ENCODE results near the gene LURAP1L. TPM values are rescaled to one million over a fixed set of nuclear protein-coding genes. Genes with fewer than 3 reads are reported as not detected.
A peak's percentile ranks its signal among the peaks of the same experiment; 100 is the strongest.

The LURAP1L gene
- total and polyA plus RNA-seq, 2 of the 4 experiments (the other 2 are of a cell fraction) = 6.1 to 10.6 TPM

DNA sequence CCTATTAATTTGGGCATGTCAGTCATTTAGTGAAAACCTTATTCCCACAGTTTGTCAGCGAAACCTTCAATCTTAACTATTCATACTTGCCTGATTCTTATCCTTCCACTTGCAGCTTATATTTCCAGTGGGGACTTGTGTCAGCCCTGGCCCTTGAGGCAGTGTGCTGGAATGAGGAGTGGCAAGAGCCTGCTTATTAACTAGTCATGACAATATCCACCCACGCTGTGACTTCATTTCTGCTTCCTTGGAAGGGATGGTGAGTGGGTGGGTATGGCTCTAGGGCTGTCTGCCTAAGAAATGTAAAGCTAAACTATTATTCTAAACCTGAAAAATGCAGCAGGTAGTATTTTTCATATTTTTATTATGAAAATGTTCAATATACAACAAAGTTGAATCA lies 34.0 kb upstream of the LURAP1L start:
- BruUV-seq (replicated peaks) = no TSS peak
- H3K23ac ChIP-seq (ENCODE audit: low read depth, low read length) = no peak overlapping the region
- no peaks in the 10 kb centered on the region for H3K79me1 ChIP-seq (ENCODE audit: low read depth in 1 of 2, low read length in 2 of 2)
- H3K4ac ChIP-seq (ENCODE audit: low read depth, low read length) = no peak overlapping the region
- H4K20me1 ChIP-seq (ENCODE audit: insufficient read depth, low read length) = no peaks in the 10 kb centered on the region
- peak overlapping the region; percentile 49 for H2AFZ ChIP-seq (replicated peaks; ENCODE audit: low read length, poor library complexity)
- no CpG with 5 or more reads among the region's 2 CpGs for WGBS, 2 experiments (ENCODE audit: extremely low coverage in 2 of 2, insufficient read length in 1 of 2)
- H3K4me2 ChIP-seq (ENCODE audit: low read depth, low read length) = no peak overlapping the region
- no peak overlapping the region for H2AK9ac ChIP-seq (replicated peaks; ENCODE audit: low read depth, low read length, poor library complexity)
- no peak overlapping the region for H3K56ac ChIP-seq (ENCODE audit: extremely low read depth, insufficient read depth, low read length)
- H2BK5ac ChIP-seq (ENCODE audit: low read depth, low read length, poor library complexity, severe bottlenecking) = no peak overlapping the region
- H3K36me3 ChIP-seq (ENCODE audit: control insufficient read depth, insufficient read depth, low read length) = no peaks in the 10 kb centered on the region
- DNase-seq = peak; percentile 69
- TF ChIP-seq NFE2L2 (IDR thresholded peaks at IDR 0.05; ENCODE audit: low read depth, low read length) (no peak), BHLHE40 (IDR thresholded peaks at IDR 0.05; ENCODE audit: low read depth, low read length) (no peak), SMC3 (IDR thresholded peaks at IDR 0.05; ENCODE audit: low read depth, low read length) (no peak), CEBPB (IDR thresholded peaks at IDR 0.05; ENCODE audit: low read depth, low read length) (no peak), RAD21 (IDR thresholded peaks at IDR 0.05; ENCODE audit: low read length) (no peak), RCOR1 (IDR thresholded peaks at IDR 0.05; ENCODE audit: insufficient replicate concordance, low read length) (no peak), MXI1 (IDR thresholded peaks at IDR 0.05; ENCODE audit: borderline replicate concordance, low read depth, low read length) (no peak), POLR2A (IDR thresholded peaks at IDR 0.05; ENCODE audit: low read depth, low read length) (no peak), CHD1 (IDR thresholded peaks at IDR 0.05; ENCODE audit: low read depth, low read length) (no peak), FOS (IDR thresholded peaks at IDR 0.05; ENCODE audit: low read depth, low read length) (no peak)
- TF ChIP-seq, protein P1, sequence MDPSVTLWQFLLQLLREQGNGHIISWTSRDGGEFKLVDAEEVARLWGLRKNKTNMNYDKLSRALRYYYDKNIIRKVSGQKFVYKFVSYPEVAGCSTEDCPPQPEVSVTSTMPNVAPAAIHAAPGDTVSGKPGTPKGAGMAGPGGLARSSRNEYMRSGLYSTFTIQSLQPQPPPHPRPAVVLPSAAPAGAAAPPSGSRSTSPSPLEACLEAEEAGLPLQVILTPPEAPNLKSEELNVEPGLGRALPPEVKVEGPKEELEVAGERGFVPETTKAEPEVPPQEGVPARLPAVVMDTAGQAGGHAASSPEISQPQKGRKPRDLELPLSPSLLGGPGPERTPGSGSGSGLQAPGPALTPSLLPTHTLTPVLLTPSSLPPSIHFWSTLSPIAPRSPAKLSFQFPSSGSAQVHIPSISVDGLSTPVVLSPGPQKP (IDR thresholded peaks at IDR 0.05; ENCODE audit: borderline replicate concordance, low read depth, low read length) = no peak
- TF ChIP-seq, protein P2, sequence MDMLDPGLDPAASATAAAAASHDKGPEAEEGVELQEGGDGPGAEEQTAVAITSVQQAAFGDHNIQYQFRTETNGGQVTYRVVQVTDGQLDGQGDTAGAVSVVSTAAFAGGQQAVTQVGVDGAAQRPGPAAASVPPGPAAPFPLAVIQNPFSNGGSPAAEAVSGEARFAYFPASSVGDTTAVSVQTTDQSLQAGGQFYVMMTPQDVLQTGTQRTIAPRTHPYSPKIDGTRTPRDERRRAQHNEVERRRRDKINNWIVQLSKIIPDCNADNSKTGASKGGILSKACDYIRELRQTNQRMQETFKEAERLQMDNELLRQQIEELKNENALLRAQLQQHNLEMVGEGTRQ (IDR thresholded peaks at IDR 0.05; ENCODE audit: low read depth, low read length) = no peak
- TF ChIP-seq, protein P3, sequence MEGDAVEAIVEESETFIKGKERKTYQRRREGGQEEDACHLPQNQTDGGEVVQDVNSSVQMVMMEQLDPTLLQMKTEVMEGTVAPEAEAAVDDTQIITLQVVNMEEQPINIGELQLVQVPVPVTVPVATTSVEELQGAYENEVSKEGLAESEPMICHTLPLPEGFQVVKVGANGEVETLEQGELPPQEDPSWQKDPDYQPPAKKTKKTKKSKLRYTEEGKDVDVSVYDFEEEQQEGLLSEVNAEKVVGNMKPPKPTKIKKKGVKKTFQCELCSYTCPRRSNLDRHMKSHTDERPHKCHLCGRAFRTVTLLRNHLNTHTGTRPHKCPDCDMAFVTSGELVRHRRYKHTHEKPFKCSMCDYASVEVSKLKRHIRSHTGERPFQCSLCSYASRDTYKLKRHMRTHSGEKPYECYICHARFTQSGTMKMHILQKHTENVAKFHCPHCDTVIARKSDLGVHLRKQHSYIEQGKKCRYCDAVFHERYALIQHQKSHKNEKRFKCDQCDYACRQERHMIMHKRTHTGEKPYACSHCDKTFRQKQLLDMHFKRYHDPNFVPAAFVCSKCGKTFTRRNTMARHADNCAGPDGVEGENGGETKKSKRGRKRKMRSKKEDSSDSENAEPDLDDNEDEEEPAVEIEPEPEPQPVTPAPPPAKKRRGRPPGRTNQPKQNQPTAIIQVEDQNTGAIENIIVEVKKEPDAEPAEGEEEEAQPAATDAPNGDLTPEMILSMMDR (conservative IDR thresholded peaks at IDR 0.05; ENCODE audit: low read depth, low read length) = no peak
- no peak overlapping the region; the same call in 2 of the 3 replicates for H2BK15ac ChIP-seq (ENCODE audit: low read depth, low read length)
- no peak overlapping the region for H2AK5ac ChIP-seq (ENCODE audit: low read depth, low read length)
- H4K91ac ChIP-seq (ENCODE audit: insufficient read depth, low read depth, low read length) = no peak overlapping the region
- intact Hi-C loops (cut with micrococcal nuclease) = no loop called here
- no peaks in the 10 kb centered on the region; the same call in 1 of the 2 replicates for H3K27me3 ChIP-seq (ENCODE audit: control insufficient read depth, insufficient read depth, low read length)
- no peak overlapping the region for H3K18ac ChIP-seq (ENCODE audit: low read depth, low read length)
- no peak overlapping the region for H3K9ac ChIP-seq (ENCODE audit: low read depth, low read length)
- dilution Hi-C loops (cut with HindIII; ENCODE audit: low sequenced_read_pairs, unreplicated experiment) = no loop called here
- in situ Hi-C loops (cut with MboI; ENCODE audit: low sequenced_read_pairs) = no loop called here
- H3K14ac ChIP-seq (replicated peaks; ENCODE audit: low read depth, low read length) = no peak overlapping the region
- no peak overlapping the region for H4K5ac ChIP-seq (ENCODE audit: low read depth, low read length)
- H3K4me1 ChIP-seq (ENCODE audit: control insufficient read depth, insufficient read depth, low read length) = 0 out of 2 replicates have a peak, but pooled peaks cover 2% of the 10 kb centered on the region
- H2BK120ac ChIP-seq (ENCODE audit: low read depth, low read length) = no peak overlapping the region
- H3K27ac ChIP-seq (ENCODE audit: insufficient read depth, low read length) = no peak overlapping the region
- ChIA-PET CTCF (interaction anchor here (1.0 kb wide), 1 partner anchor 35 kb away, joined by 3 read pairs; no protein-coding TSS in a partner anchor), POLR2A (ENCODE audit: unreplicated experiment) (no interaction called here)
- no peak overlapping the region for H4K8ac ChIP-seq (ENCODE audit: low read depth in 2 of 2, low read length in 2 of 2)
- no peak for ATAC-seq (ENCODE audit: low read depth)
- no peaks in the 10 kb centered on the region for H3K9me3 ChIP-seq (ENCODE audit: control insufficient read depth, insufficient read depth, low read length)
- no peak overlapping the region for H2BK20ac ChIP-seq (ENCODE audit: low read depth, low read length)
- no peak overlapping the region for H3K4me3 ChIP-seq (ENCODE audit: insufficient read depth, low read depth, low read length)
- no peaks in the 10 kb centered on the region for H3K9me1 ChIP-seq (ENCODE audit: insufficient read depth, low read length)

All from IMR-90 (cell line).